ENCODE results near the gene ZNF610. TPM values are rescaled to one million over a fixed set of nuclear protein-coding genes. Genes with fewer than 3 reads are reported as not detected.
A peak's percentile ranks its signal among the peaks of the same experiment; 100 is the strongest.
"Not testable (repeated sequence)": the region's sequence is repeated elsewhere in the genome, so short reads cannot be mapped to it uniquely, and the experiment has no call there.

ZNF610 gene
- total RNA-seq, 1 donor from 2014 or later = 0.50 TPM

GRCh38 chr19:52339022-52339421 lies 3.0 kb downstream of the ZNF610 start:
- H3K4me1 Mint-ChIP-seq (ENCODE audit: low read depth); H3K27ac Mint-ChIP-seq; DNase-seq (ENCODE audit: low spot score); H3K27me3 Mint-ChIP-seq (ENCODE audit: low read depth); H3K4me3 Mint-ChIP-seq (ENCODE audit: low read depth): not testable (repeated sequence)
- Mint-ChIP-seq H3K9me3 (peaks cover 40% of the 10 kb centered on the region), H3K36me3 (ENCODE audit: low read depth) (peaks cover 27% of the 10 kb centered on the region)
- intact Hi-C loops (cut with micrococcal nuclease) = loop anchor here (5.0 kb wide), 1 partner anchor 58 kb away; the partner anchor contains the start of gene ZNF528

GRCh38 chr19:52343548-52343947 lies 7.5 kb downstream of the ZNF610 start:
- H3K4me1 Mint-ChIP-seq (ENCODE audit: low read depth) = no peaks in the 10 kb centered on the region
- no peaks in the 10 kb centered on the region for H3K27me3 Mint-ChIP-seq (ENCODE audit: low read depth)
- H3K27ac Mint-ChIP-seq = no peak overlapping the region
- intact Hi-C loops (cut with micrococcal nuclease) = no loop called here
- H3K9me3 Mint-ChIP-seq = peaks cover 44% of the 10 kb centered on the region
- peak; percentile 15 for DNase-seq (ENCODE audit: low spot score)
- H3K36me3 Mint-ChIP-seq (ENCODE audit: low read depth) = peaks cover 10% of the 10 kb centered on the region
- no peak overlapping the region for H3K4me3 Mint-ChIP-seq (ENCODE audit: low read depth)

- H3K9me3 Mint-ChIP-seq = peaks cover 43% of the 10 kb centered on the region
- DNase-seq (ENCODE audit: low spot score) = no peak
- H3K4me1 Mint-ChIP-seq (ENCODE audit: low read depth) = no peaks in the 10 kb centered on the region
- no peaks in the 10 kb centered on the region for H3K27me3 Mint-ChIP-seq (ENCODE audit: low read depth)
- intact Hi-C loops (cut with micrococcal nuclease) = no loop called here
- H3K27ac Mint-ChIP-seq = no peak overlapping the region
- H3K4me3 Mint-ChIP-seq (ENCODE audit: low read depth) = no peak overlapping the region
- H3K36me3 Mint-ChIP-seq (ENCODE audit: low read depth) = peaks cover 17% of the 10 kb centered on the region
Measured at GRCh38 chr19:52345162-52345561, 9.1 kb downstream of the ZNF610 start.

- no peak for DNase-seq (ENCODE audit: low spot score)
- Mint-ChIP-seq H3K27me3 (ENCODE audit: low read depth) (no peaks in the 10 kb centered on the region), H3K9me3 (peaks cover 62% of the 10 kb centered on the region), H3K36me3 (ENCODE audit: low read depth) (peaks cover 25% of the 10 kb centered on the region), H3K4me3 (ENCODE audit: low read depth) (no peak overlapping the region), H3K4me1 (ENCODE audit: low read depth) (no peaks in the 10 kb centered on the region), H3K27ac (no peak overlapping the region)
- intact Hi-C loops (cut with micrococcal nuclease) = no loop called here
Measured at GRCh38 chr19:52351512-52351911, 15.5 kb downstream of the ZNF610 start.

GRCh38 chr19:52366414-52366824 lies 30.4 kb downstream of the ZNF610 start:
- peaks cover 71% of the 10 kb centered on the region for H3K9me3 Mint-ChIP-seq
- H3K36me3 Mint-ChIP-seq (ENCODE audit: low read depth) = peaks cover 30% of the 10 kb centered on the region
- intact Hi-C loops (cut with micrococcal nuclease) = no loop called here
- no peaks in the 10 kb centered on the region for H3K4me1 Mint-ChIP-seq (ENCODE audit: low read depth)
- H3K27ac Mint-ChIP-seq = no peak overlapping the region
- no peak overlapping the region for H3K4me3 Mint-ChIP-seq (ENCODE audit: low read depth)
- no peak for DNase-seq (ENCODE audit: low spot score)
- H3K27me3 Mint-ChIP-seq (ENCODE audit: low read depth) = no peaks in the 10 kb centered on the region

GRCh38 chr19:52369559-52370340 lies 33.7 kb downstream of the ZNF610 start, which contains the start of gene ZNF880:
Gene ZNF880, plus strand, starts transcription at chr19:52369923. Its CDS starts 43 bp downstream, at chr19:52369966.
- H3K27me3 Mint-ChIP-seq (ENCODE audit: low read depth) = no peaks in the 10 kb centered on the region
- H3K4me3 Mint-ChIP-seq (ENCODE audit: low read depth) = peak within 1 kb of the TSS; percentile 84
- peak within 1 kb of the TSS; percentile 92 for H3K27ac Mint-ChIP-seq
- peaks cover 46% of the 10 kb centered on the region for H3K36me3 Mint-ChIP-seq (ENCODE audit: low read depth)
- intact Hi-C loops (cut with micrococcal nuclease) = no loop called here
- DNase-seq (ENCODE audit: low spot score) = peak; percentile 81
- H3K4me1 Mint-ChIP-seq (ENCODE audit: low read depth) = no peaks in the 10 kb centered on the region
- peaks cover 70% of the 10 kb centered on the region for H3K9me3 Mint-ChIP-seq

- intact Hi-C loops (cut with micrococcal nuclease) = no loop called here
- Mint-ChIP-seq H3K36me3 (ENCODE audit: low read depth) (peaks cover 52% of the 10 kb centered on the region), H3K9me3 (peaks cover 70% of the 10 kb centered on the region), H3K27ac (peak overlapping the region; percentile 92), H3K4me3 (ENCODE audit: low read depth) (peak overlapping the region; percentile 84), H3K27me3 (ENCODE audit: low read depth) (no peaks in the 10 kb centered on the region), H3K4me1 (ENCODE audit: low read depth) (no peaks in the 10 kb centered on the region)
- DNase-seq (ENCODE audit: low spot score) = no peak
Measured at GRCh38 chr19:52370341-52370710, 34.3 kb downstream of the ZNF610 start.

GRCh38 chr19:52391135-52391534 lies 55.1 kb downstream of the ZNF610 start:
- H3K27me3 Mint-ChIP-seq (ENCODE audit: low read depth) = no peaks in the 10 kb centered on the region
- no peaks in the 10 kb centered on the region for H3K4me1 Mint-ChIP-seq (ENCODE audit: low read depth)
- no peak for DNase-seq (ENCODE audit: low spot score)
- H3K27ac Mint-ChIP-seq = no peak overlapping the region
- intact Hi-C loops (cut with micrococcal nuclease) = no loop called here
- H3K36me3 Mint-ChIP-seq (ENCODE audit: low read depth) = peaks cover 5% of the 10 kb centered on the region
- H3K4me3 Mint-ChIP-seq (ENCODE audit: low read depth) = no peak overlapping the region
- H3K9me3 Mint-ChIP-seq = peaks cover 61% of the 10 kb centered on the region

- intact Hi-C loops (cut with micrococcal nuclease) = loop anchor here (5.0 kb wide), 2 partner anchors 60 to 240 kb away; partner anchors contain the start of genes ZNF610 and ZNF83
- H3K36me3 Mint-ChIP-seq (ENCODE audit: low read depth) = peaks cover 61% of the 10 kb centered on the region
- H3K9me3 Mint-ChIP-seq = peaks cover 65% of the 10 kb centered on the region
- H3K27ac Mint-ChIP-seq = peak within 1 kb of the TSS; percentile 87
- H3K4me3 Mint-ChIP-seq (ENCODE audit: low read depth) = peak within 1 kb of the TSS; percentile 92
- H3K4me1 Mint-ChIP-seq (ENCODE audit: low read depth) = peaks cover 12% of the 10 kb centered on the region
- H3K27me3 Mint-ChIP-seq (ENCODE audit: low read depth) = no peaks in the 10 kb centered on the region
- peak; percentile 85 for DNase-seq (ENCODE audit: low spot score)
Measured at GRCh38 chr19:52397310-52398080, 61.5 kb downstream of the ZNF610 start, which contains the start of gene ZNF528. Gene ZNF528, plus strand, starts transcription at chr19:52397849. Its CDS starts 4,165 bp downstream, at chr19:52402014.

- Mint-ChIP-seq H3K27ac (peak overlapping the region; percentile 87), H3K4me3 (ENCODE audit: low read depth) (peak overlapping the region; percentile 92), H3K4me1 (ENCODE audit: low read depth) (peaks cover 12% of the 10 kb centered on the region), H3K27me3 (ENCODE audit: low read depth) (no peaks in the 10 kb centered on the region), H3K36me3 (ENCODE audit: low read depth) (peaks cover 63% of the 10 kb centered on the region), H3K9me3 (peaks cover 64% of the 10 kb centered on the region)
- intact Hi-C loops (cut with micrococcal nuclease) = loop anchor here (5.0 kb wide), 2 partner anchors 61 to 239 kb away; partner anchors contain the start of genes ZNF610 and ZNF83
- DNase-seq (ENCODE audit: low spot score) = no peak
Measured at GRCh38 chr19:52398081-52398441, 62.0 kb downstream of the ZNF610 start.

- H3K27ac Mint-ChIP-seq = no peak overlapping the region
- DNase-seq (ENCODE audit: low spot score) = no peak
- H3K36me3 Mint-ChIP-seq (ENCODE audit: low read depth) = peaks cover 48% of the 10 kb centered on the region
- H3K4me1 Mint-ChIP-seq (ENCODE audit: low read depth) = no peaks in the 10 kb centered on the region
- H3K4me3 Mint-ChIP-seq (ENCODE audit: low read depth) = no peak overlapping the region
- no peaks in the 10 kb centered on the region for H3K27me3 Mint-ChIP-seq (ENCODE audit: low read depth)
- peaks cover 76% of the 10 kb centered on the region for H3K9me3 Mint-ChIP-seq
- intact Hi-C loops (cut with micrococcal nuclease) = no loop called here
Measured at GRCh38 chr19:52410276-52410675, 74.2 kb downstream of the ZNF610 start.

GRCh38 chr19:52415711-52416110 lies 79.7 kb downstream of the ZNF610 start:
- Mint-ChIP-seq H3K4me3 (ENCODE audit: low read depth) (no peak overlapping the region), H3K27ac (no peak overlapping the region), H3K9me3 (peaks cover 81% of the 10 kb centered on the region), H3K4me1 (ENCODE audit: low read depth) (no peaks in the 10 kb centered on the region), H3K36me3 (ENCODE audit: low read depth) (peaks cover 12% of the 10 kb centered on the region), H3K27me3 (ENCODE audit: low read depth) (no peaks in the 10 kb centered on the region)
- no peak for DNase-seq (ENCODE audit: low spot score)
- intact Hi-C loops (cut with micrococcal nuclease) = no loop called here

All from activated T-helper 2 cell treated with anti-CD3 and anti-CD28 coated beads, Interferon-gamma antibody, Interleukin-2, Interleukin-4, amounts not matched to agents 10 μg/mL and 5 μg/mL and 100 μg/mL, durations not matched to agents 14 hours and 24 hours and 36 hours (primary cell).